ENCODE data around the gene POLR1A.

POLR1A gene

GRCh38 chr2:86027196-86027921 is 78.3 kb downstream of the POLR1A start:
- Histone ChIP-seq H3K4ac (ENCODE audit: low read depth in 1 of 2, low read length in 2 of 2) (peak overlapping the region; percentile 24 to 37), H3K9me3 (ENCODE audit: control insufficient read depth, low read length) (no peaks in the 10 kb centered on the region), H3K14ac (ENCODE audit: low read length in 2 of 2) (no peak overlapping the region), H3K9ac (ENCODE audit: low read length) (no peak overlapping the region), H4K91ac (ENCODE audit: low read length) (peak overlapping the region; percentile 31), H3K4me1 (ENCODE audit: control insufficient read depth, insufficient read depth, low read depth, low read length) (peaks cover 3% of the 10 kb centered on the region), H2BK15ac (ENCODE audit: low read depth, poor library complexity, severe bottlenecking) (no peak overlapping the region), H3K23ac (ENCODE audit: low read length in 2 of 2) (no peak overlapping the region), H3K18ac (ENCODE audit: low read depth in 1 of 2, low read length in 2 of 2) (peak overlapping the region in 1 of 2 experiments; percentile 32), H2AK5ac (ENCODE audit: low read length, severe bottlenecking) (no peak overlapping the region), H3K27me3 (ENCODE audit: control insufficient read depth in 1 of 2, insufficient read depth in 1 of 2, low read length in 2 of 2) (no peaks in the 10 kb centered on the region), H2AFZ (ENCODE audit: low read depth, low read length) (no peak overlapping the region), H2BK5ac (ENCODE audit: low read depth, low read length, poor library complexity, severe bottlenecking) (no peak overlapping the region), H2BK120ac (ENCODE audit: low read depth, low read length) (no peak overlapping the region), H3K36me3 (ENCODE audit: control insufficient read depth in 1 of 2, insufficient read depth in 2 of 2, low read depth in 1 of 2, low read length in 2 of 2) (peaks cover 76 to 84% of the 10 kb centered on the region in 2 experiments), H3K27ac (ENCODE audit: low read length, poor library complexity, severe bottlenecking) (no peak overlapping the region), H3K79me1 (replicated peaks; ENCODE audit: low read length, poor library complexity, severe bottlenecking) (no peaks in the 10 kb centered on the region), H3K4me3 (ENCODE audit: insufficient read depth in 1 of 2, low read depth in 1 of 2, low read length in 2 of 2) (no peak overlapping the region), H2BK12ac (ENCODE audit: low read length in 2 of 2) (peak overlapping the region in 1 of 2 experiments; percentile 26), H4K8ac (ENCODE audit: low read length) (no peak overlapping the region), H3K4me2 (ENCODE audit: low read length, poor library complexity, severe bottlenecking) (no peak overlapping the region)
- DNase-seq, result no peak
- WGBS, result 92% methylated on average over 17 of the region's 17 CpGs

GRCh38 chr2:86026744-86027065 is 79.0 kb downstream of the POLR1A start:
- Histone ChIP-seq H3K79me1 (replicated peaks; ENCODE audit: low read length, poor library complexity, severe bottlenecking) (no peaks in the 10 kb centered on the region), H2AK5ac (ENCODE audit: low read length, severe bottlenecking) (no peak overlapping the region), H3K23ac (ENCODE audit: low read length in 2 of 2) (no peak overlapping the region), H3K9ac (ENCODE audit: low read length) (no peak overlapping the region), H3K4me3 (ENCODE audit: insufficient read depth in 1 of 2, low read depth in 1 of 2, low read length in 2 of 2) (no peak overlapping the region), H2BK15ac (ENCODE audit: low read depth, poor library complexity, severe bottlenecking) (no peak overlapping the region), H2BK5ac (ENCODE audit: low read depth, low read length, poor library complexity, severe bottlenecking) (no peak overlapping the region), H2BK12ac (ENCODE audit: low read length in 2 of 2) (peak overlapping the region in 1 of 2 experiments; percentile 11), H3K9me3 (ENCODE audit: control insufficient read depth, low read length) (no peaks in the 10 kb centered on the region), H3K4me1 (ENCODE audit: control insufficient read depth, insufficient read depth, low read depth, low read length) (peaks cover 3% of the 10 kb centered on the region), H4K91ac (ENCODE audit: low read length) (peak overlapping the region; percentile 55), H3K14ac (ENCODE audit: low read length in 2 of 2) (no peak overlapping the region), H3K36me3 (ENCODE audit: control insufficient read depth in 1 of 2, insufficient read depth in 2 of 2, low read depth in 1 of 2, low read length in 2 of 2) (peaks cover 73 to 77% of the 10 kb centered on the region in 2 experiments), H3K27ac (ENCODE audit: low read length, poor library complexity, severe bottlenecking) (no peak overlapping the region), H4K8ac (ENCODE audit: low read length) (no peak overlapping the region), H3K18ac (ENCODE audit: low read depth in 1 of 2, low read length in 2 of 2) (peak overlapping the region in 1 of 2 experiments; percentile 28), H3K4ac (ENCODE audit: low read depth in 1 of 2, low read length in 2 of 2) (no peak overlapping the region), H3K4me2 (ENCODE audit: low read length, poor library complexity, severe bottlenecking) (no peak overlapping the region), H2BK120ac (ENCODE audit: low read depth, low read length) (no peak overlapping the region), H2AFZ (ENCODE audit: low read depth, low read length) (no peak overlapping the region), H3K27me3 (ENCODE audit: control insufficient read depth in 1 of 2, insufficient read depth in 1 of 2, low read length in 2 of 2) (no peaks in the 10 kb centered on the region)
- DNase-seq, result no peak
- WGBS, result 100% methylated on average over 6 of the region's 6 CpGs

DNA sequence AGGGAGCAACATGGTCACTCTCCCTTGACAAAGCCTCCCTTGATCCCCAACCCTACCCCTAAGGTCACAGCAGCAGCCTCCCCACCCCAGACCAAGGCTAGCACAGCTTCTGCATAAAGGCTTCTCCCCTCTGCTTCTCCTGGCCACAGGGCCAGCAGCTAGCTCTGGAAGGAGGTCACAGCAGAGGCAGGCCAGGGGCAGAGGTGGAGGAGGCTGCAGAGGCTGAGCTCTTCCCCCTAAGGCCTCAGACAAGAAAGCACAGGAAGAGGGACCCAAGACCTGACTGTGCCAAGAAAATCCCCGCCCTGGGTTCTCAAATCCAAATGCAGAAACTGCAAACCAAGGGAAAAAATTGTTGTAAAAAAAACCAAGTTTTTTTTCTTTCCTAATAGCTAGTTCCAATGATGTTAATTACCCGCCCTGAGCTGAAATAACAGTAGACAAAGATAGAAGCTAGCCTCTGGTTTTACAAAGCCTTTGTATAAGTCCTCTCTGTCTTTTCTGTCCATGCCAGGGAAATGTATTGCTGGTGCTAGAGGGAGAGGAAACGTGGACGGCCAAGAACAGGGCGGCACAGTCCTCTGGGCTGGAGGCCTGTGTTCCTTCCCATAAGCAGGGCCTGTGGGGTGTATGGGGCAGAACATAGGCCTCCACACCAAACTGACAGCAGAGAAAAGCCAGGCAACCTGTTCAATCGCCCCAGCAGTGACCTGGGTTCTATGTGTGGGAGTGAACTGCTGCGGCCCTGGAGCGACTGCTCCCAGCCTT is 79.5 kb downstream of the POLR1A start:
- Histone ChIP-seq H3K18ac (ENCODE audit: low read depth in 1 of 2, low read length in 2 of 2) (peak overlapping the region; percentile 16 to 28), H3K27ac (ENCODE audit: low read length, poor library complexity, severe bottlenecking) (no peak overlapping the region), H3K4me1 (ENCODE audit: control insufficient read depth, insufficient read depth, low read depth, low read length) (peaks cover 3% of the 10 kb centered on the region), H3K27me3 (ENCODE audit: control insufficient read depth in 1 of 2, insufficient read depth in 1 of 2, low read length in 2 of 2) (no peaks in the 10 kb centered on the region), H3K4ac (ENCODE audit: low read depth in 1 of 2, low read length in 2 of 2) (peak overlapping the region in 1 of 2 experiments; percentile 48), H3K36me3 (ENCODE audit: control insufficient read depth in 1 of 2, insufficient read depth in 2 of 2, low read depth in 1 of 2, low read length in 2 of 2) (peaks cover 71 to 72% of the 10 kb centered on the region in 2 experiments), H2BK120ac (ENCODE audit: low read depth, low read length) (no peak overlapping the region), H2AFZ (ENCODE audit: low read depth, low read length) (no peak overlapping the region), H3K79me1 (replicated peaks; ENCODE audit: low read length, poor library complexity, severe bottlenecking) (no peaks in the 10 kb centered on the region), H3K9me3 (ENCODE audit: control insufficient read depth, low read length) (no peaks in the 10 kb centered on the region), H3K23ac (ENCODE audit: low read length in 2 of 2) (no peak overlapping the region), H4K91ac (ENCODE audit: low read length) (peak overlapping the region; percentile 74), H3K14ac (ENCODE audit: low read length in 2 of 2) (no peak overlapping the region), H4K8ac (ENCODE audit: low read length) (no peak overlapping the region), H2AK5ac (ENCODE audit: low read length, severe bottlenecking) (no peak overlapping the region), H3K4me2 (ENCODE audit: low read length, poor library complexity, severe bottlenecking) (no peak overlapping the region), H2BK5ac (ENCODE audit: low read depth, low read length, poor library complexity, severe bottlenecking) (no peak overlapping the region), H2BK15ac (ENCODE audit: low read depth, poor library complexity, severe bottlenecking) (no peak overlapping the region), H3K9ac (ENCODE audit: low read length) (no peak overlapping the region), H2BK12ac (ENCODE audit: low read length in 2 of 2) (peak overlapping the region; percentile 38 to 65), H3K4me3 (ENCODE audit: insufficient read depth in 1 of 2, low read depth in 1 of 2, low read length in 2 of 2) (no peak overlapping the region)
- 92% methylated on average over 7 of the region's 8 CpGs for WGBS
- no peak for DNase-seq

GRCh38 chr2:86025229-86025820 is 80.4 kb downstream of the POLR1A start:
- no peaks in the 10 kb centered on the region for H3K79me1 ChIP-seq (replicated peaks; ENCODE audit: low read length, poor library complexity, severe bottlenecking)
- H2BK120ac ChIP-seq (ENCODE audit: low read depth, low read length), result no peak overlapping the region
- H4K91ac ChIP-seq (ENCODE audit: low read length), result peak overlapping the region; percentile 74
- WGBS, result 98% methylated on average over 7 of the region's 7 CpGs
- H2AFZ ChIP-seq (ENCODE audit: low read depth, low read length), result no peak overlapping the region
- no peak overlapping the region for H3K14ac ChIP-seq (ENCODE audit: low read length in 2 of 2)
- no peak overlapping the region for H4K8ac ChIP-seq (ENCODE audit: low read length)
- H3K36me3 ChIP-seq (ENCODE audit: control insufficient read depth in 1 of 2, insufficient read depth in 2 of 2, low read depth in 1 of 2, low read length in 2 of 2), result peaks cover 63 to 64% of the 10 kb centered on the region in 2 experiments
- H2BK15ac ChIP-seq (ENCODE audit: low read depth, poor library complexity, severe bottlenecking), result no peak overlapping the region
- H2AK5ac ChIP-seq (ENCODE audit: low read length, severe bottlenecking), result no peak overlapping the region
- H3K4me3 ChIP-seq (ENCODE audit: insufficient read depth in 1 of 2, low read depth in 1 of 2, low read length in 2 of 2), result no peak overlapping the region
- H3K27ac ChIP-seq (ENCODE audit: low read length, poor library complexity, severe bottlenecking), result no peak overlapping the region
- DNase-seq, result no peak
- H3K4ac ChIP-seq (ENCODE audit: low read depth in 1 of 2, low read length in 2 of 2), result peak overlapping the region in 1 of 2 experiments; percentile 13
- no peak overlapping the region for H3K9ac ChIP-seq (ENCODE audit: low read length)
- H3K27me3 ChIP-seq (ENCODE audit: control insufficient read depth in 1 of 2, insufficient read depth in 1 of 2, low read length in 2 of 2), result no peaks in the 10 kb centered on the region
- H2BK12ac ChIP-seq (ENCODE audit: low read length in 2 of 2), result peak overlapping the region in 1 of 2 experiments; percentile 10
- no peak overlapping the region for H2BK5ac ChIP-seq (ENCODE audit: low read depth, low read length, poor library complexity, severe bottlenecking)
- peaks cover 3% of the 10 kb centered on the region for H3K4me1 ChIP-seq (ENCODE audit: control insufficient read depth, insufficient read depth, low read depth, low read length)
- no peak overlapping the region for H3K23ac ChIP-seq (ENCODE audit: low read length in 2 of 2)
- H3K9me3 ChIP-seq (ENCODE audit: control insufficient read depth, low read length), result no peaks in the 10 kb centered on the region
- peak overlapping the region in 1 of 2 experiments; percentile 25 for H3K18ac ChIP-seq (ENCODE audit: low read depth in 1 of 2, low read length in 2 of 2)
- H3K4me2 ChIP-seq (ENCODE audit: low read length, poor library complexity, severe bottlenecking), result no peak overlapping the region
